Endothelial cell (in vitro differentiated cells): ENCODE data around the gene SEBOX. TPM values are rescaled to one million over a fixed set of nuclear protein-coding genes. Genes with fewer than 3 reads are reported as not detected.

Source experiments
- DNase-seq: peaks from one replicate; pipeline ENCODE4 v3.0.0; 2021; ENCODE audit warnings: low spot score
- H3K27ac Mint-ChIP-seq: one replicate; pipeline ENCODE4 v1.8.0; 2021; ENCODE audit warnings: mixed read lengths, inconsistent platforms; ENCODE audit not compliant: unreplicated experiment
- H3K27me3 Mint-ChIP-seq: one replicate; pipeline ENCODE4 v1.8.0; 2021; ENCODE audit warnings: mild to moderate bottlenecking, moderate library complexity, mixed read lengths, inconsistent platforms; ENCODE audit not compliant: unreplicated experiment
- H3K36me3 Mint-ChIP-seq: one replicate; pipeline ENCODE4 v1.8.0; 2021; ENCODE audit warnings: mild to moderate bottlenecking, low read depth, mixed read lengths, inconsistent platforms; ENCODE audit not compliant: unreplicated experiment
- H3K4me1 Mint-ChIP-seq: one replicate; pipeline ENCODE4 v1.8.0; 2021; ENCODE audit warnings: mild to moderate bottlenecking, mixed read lengths, inconsistent platforms; ENCODE audit not compliant: unreplicated experiment
- H3K4me3 Mint-ChIP-seq: one replicate; pipeline ENCODE4 v1.8.0; 2021; ENCODE audit warnings: mild to moderate bottlenecking, mixed read lengths, inconsistent platforms; ENCODE audit not compliant: unreplicated experiment
- H3K9me3 Mint-ChIP-seq: one replicate; pipeline ENCODE4 v1.8.0; 2021; ENCODE audit warnings: mixed read lengths, inconsistent platforms; ENCODE audit not compliant: unreplicated experiment
- CTCF ChIP-seq: fragments of 200-600 bp; sonication (generic); IDR thresholded peaks from one replicate; pipeline ENCODE4 v1.5.0; 2021; ENCODE audit warnings: antibody characterized with exemption; ENCODE audit not compliant: unreplicated experiment
- total RNA-seq: library from RNA; stranded (reverse); fragmentation: NEBNext Ultra II Directional; extraction: Animal tissue kit (Norgen Biotek cat#: 25700); gene quantifications from one replicate; pipeline ENCODE4 v1.2.1, GENCODE V29; 2021; ENCODE audit not compliant: unreplicated experiment

Gene SEBOX
- total RNA-seq, 1 donor from 2014 or later, result not detected

GRCh38 chr17:28338056-28338768, 26.8 kb downstream of the SEBOX start:
- Mint-ChIP-seq H3K9me3 (no peaks in the 10 kb centered on the region), H3K27ac (peak overlapping the region; percentile 16), H3K4me1 (peaks cover 49% of the 10 kb centered on the region), H3K4me3 (peak overlapping the region; percentile 82), H3K36me3 (peaks cover 31% of the 10 kb centered on the region), H3K27me3 (peaks cover 24% of the 10 kb centered on the region)
- DNase-seq, result no peak
- TF ChIP-seq CTCF, result no peak

DNA sequence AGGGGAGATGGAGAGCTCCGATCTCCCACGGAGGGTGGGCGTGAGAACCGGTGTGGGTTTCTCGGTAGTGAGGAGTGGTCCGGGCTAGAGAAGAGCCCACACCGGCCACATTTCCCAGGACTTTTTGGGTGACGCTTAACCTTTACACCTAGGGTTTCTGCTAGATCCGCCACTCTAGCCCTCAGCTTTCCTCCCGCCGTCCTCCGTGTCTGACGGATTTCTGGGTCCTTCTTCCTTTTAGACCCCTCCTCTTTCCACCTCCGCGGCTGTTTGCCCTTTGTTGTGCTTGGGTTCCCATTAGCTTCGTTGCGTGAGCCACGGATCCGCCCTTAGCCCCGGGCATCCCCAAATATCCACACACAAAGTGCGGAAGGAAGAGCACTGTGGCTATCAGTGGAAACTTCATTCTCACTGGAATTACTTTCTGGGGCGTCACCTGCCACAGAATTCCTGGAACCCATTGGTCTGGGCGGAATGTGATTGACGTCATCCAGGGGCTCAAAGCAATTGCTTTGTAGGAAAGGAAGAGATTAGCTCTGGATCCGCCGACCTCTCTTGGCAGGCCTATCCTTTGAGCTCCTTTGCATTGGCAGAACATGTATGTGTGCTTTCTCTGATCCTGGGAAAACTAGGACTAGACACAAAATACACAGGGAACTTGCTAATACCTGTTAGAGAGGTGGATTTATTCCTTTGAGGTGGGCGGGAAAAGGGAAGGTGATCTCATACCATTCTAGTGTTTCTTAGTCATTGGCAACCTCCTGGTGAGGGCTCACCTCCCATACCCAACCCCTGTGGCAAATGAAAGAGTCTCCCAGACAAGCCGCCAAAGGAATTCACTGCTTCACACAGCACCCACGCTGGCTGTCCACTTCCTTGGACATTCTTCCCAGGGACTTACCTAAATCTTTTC, 28.8 kb downstream of the SEBOX start:
- Mint-ChIP-seq H3K27me3 (peaks cover 26% of the 10 kb centered on the region), H3K9me3 (no peaks in the 10 kb centered on the region), H3K36me3 (peaks cover 25% of the 10 kb centered on the region), H3K27ac (peak overlapping the region; percentile 100), H3K4me1 (peaks cover 60% of the 10 kb centered on the region), H3K4me3 (peak overlapping the region; percentile 99)
- peak; percentile 70 for DNase-seq
- no peak for TF ChIP-seq CTCF

DNA sequence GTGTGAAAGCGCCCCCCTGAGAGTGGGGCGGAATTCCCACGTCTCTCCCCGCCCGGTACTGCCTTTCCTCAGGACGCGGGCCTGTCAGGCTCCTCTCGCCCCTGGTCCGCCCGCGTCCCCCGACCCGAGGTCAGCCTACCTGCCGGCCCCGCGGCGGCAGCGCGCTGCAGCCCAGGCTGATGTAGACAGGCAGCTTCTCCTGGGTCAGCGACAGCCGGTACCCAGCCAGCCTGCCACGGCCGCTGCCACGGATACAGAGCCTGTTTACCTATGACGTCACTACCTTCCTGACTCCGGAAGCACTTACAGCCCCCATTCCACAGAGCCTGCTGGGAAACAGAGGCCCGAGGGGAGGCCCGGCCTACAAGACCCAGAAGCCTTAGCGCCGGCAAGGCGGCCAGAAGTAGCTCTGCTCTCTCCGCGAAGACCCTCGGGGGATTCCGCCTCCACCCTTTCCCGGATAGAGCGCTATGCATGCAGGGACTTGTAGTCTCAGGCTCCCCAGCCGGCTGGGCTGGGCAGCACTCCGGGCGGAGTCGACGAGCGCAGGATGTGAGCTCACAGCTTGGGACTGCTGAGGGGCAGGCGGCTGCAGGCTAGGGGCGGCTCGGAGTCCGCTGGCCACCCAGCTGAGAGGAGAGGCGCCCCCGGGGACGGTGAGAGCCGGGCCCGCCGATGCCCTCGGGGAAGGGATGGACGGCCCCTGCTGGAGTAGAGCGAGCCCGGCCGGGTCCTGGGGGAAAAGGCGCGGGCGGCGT, 29.6 kb downstream of the SEBOX start, which contains the start of the genes IFT20 and TNFAIP1:
Gene IFT20 (minus strand): TSS at position 272 of the 758 bp plus-strand sequence. CDS start 3,487 bp downstream, outside the sequence.
Gene TNFAIP1 (plus strand): TSS at position 561 of the 758 bp plus-strand sequence. CDS start 3,761 bp downstream, outside the sequence.
- peak; percentile 96 for DNase-seq
- Mint-ChIP-seq H3K27ac (peak within 1 kb of the TSS; percentile 100), H3K27me3 (peaks cover 26% of the 10 kb centered on the region), H3K36me3 (peaks cover 27% of the 10 kb centered on the region), H3K4me3 (peak within 1 kb of the TSS; percentile 99), H3K4me1 (peaks cover 60% of the 10 kb centered on the region), H3K9me3 (no peaks in the 10 kb centered on the region)
- no peak for TF ChIP-seq CTCF

DNA sequence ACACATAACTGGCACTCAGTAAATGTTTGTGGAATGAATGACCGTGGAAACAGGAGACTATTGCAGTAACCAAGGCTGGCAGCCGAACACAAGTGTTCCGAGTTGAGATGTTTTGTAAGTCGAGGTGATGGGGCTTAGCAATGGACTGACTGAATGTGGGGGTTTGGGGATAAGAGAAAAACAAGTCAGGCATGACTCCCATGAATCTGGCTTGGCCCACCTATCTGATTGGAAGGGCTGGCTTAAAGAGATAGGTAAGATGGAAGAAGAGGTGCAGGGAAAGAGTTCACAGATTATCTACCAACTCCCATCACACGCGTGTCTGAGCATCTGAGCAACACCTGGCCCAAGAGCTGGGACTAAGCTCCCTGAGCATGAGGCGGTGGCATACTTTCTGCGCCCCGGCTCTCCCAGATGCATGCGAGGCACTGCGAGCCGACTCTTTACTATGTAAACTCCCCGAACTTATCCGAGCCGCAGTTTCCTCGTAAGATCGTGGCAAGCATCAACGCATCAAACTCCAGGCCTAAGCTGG, 30.3 kb downstream of the SEBOX start:
- H3K4me3 Mint-ChIP-seq, result peak overlapping the region; percentile 99
- no peak for TF ChIP-seq CTCF
- peak overlapping the region; percentile 100 for H3K27ac Mint-ChIP-seq
- no peak for DNase-seq
- H3K36me3 Mint-ChIP-seq, result peaks cover 27% of the 10 kb centered on the region
- H3K27me3 Mint-ChIP-seq, result peaks cover 26% of the 10 kb centered on the region
- H3K4me1 Mint-ChIP-seq, result peaks cover 60% of the 10 kb centered on the region
- no peaks in the 10 kb centered on the region for H3K9me3 Mint-ChIP-seq
